GM12878 (cell line): ENCODE data around the gene CBLB. TPM values are rescaled to one million over a fixed set of nuclear protein-coding genes. Genes with fewer than 3 reads are reported as not detected.
A peak's percentile ranks its signal among the peaks of the same experiment; 100 is the strongest.

ENCODE experiments used
- ASH2L ChIP-seq: fragments of 300-600, 200-600 bp; sonication (generic); IDR thresholded peaks from 2 replicates; pipeline ENCODE4 v1.6.1; 2017; ENCODE audit warnings: low read depth, mild to moderate bottlenecking, borderline replicate concordance
- CBX3 ChIP-seq: fragments of 200-600 bp; sonication (generic); IDR thresholded peaks from 2 replicates; pipeline ENCODE4 v1.6.1; 2016; ENCODE audit warnings: low read depth, borderline replicate concordance
- CUX1 ChIP-seq: IDR thresholded peaks from 2 replicates; pipeline ENCODE4 v1.6.1; 2012; ENCODE audit warnings: improper control_type of control experiment, low read depth, low read length; ENCODE audit not compliant: insufficient replicate concordance
- FOXM1 ChIP-seq: IDR thresholded peaks from 2 replicates; pipeline ENCODE4 v1.6.1; 2012; ENCODE audit warnings: low read depth, mild to moderate bottlenecking, inconsistent platforms, low read length, moderate library complexity
- GABPA ChIP-seq: IDR thresholded peaks from 2 replicates; pipeline ENCODE4 v1.6.1; 2014; ENCODE audit warnings: antibody characterized with exemption, low read depth, mild to moderate bottlenecking, inconsistent platforms
- IKZF1 ChIP-seq: fragments of 450-650 bp; conservative IDR thresholded peaks from 2 replicates; pipeline ENCODE4 v1.6.1; 2017; ENCODE audit warnings: antibody characterized with exemption, mild to moderate bottlenecking
- JUNB ChIP-seq: IDR thresholded peaks from 2 replicates; pipeline ENCODE4 v1.6.1; 2016; ENCODE audit warnings: antibody characterized with exemption, mild to moderate bottlenecking
- LARP7 ChIP-seq: fragments of 450-650 bp; IDR thresholded peaks from 2 replicates; pipeline ENCODE4 v1.6.1; 2017; ENCODE audit warnings: mild to moderate bottlenecking
- PKNOX1 ChIP-seq: fragments of 450-650 bp; IDR thresholded peaks from 2 replicates; pipeline ENCODE4 v1.6.1; 2016; ENCODE audit warnings: mild to moderate bottlenecking
- RAD51 ChIP-seq: fragments of 450-650 bp; IDR thresholded peaks from 2 replicates; pipeline ENCODE4 v1.6.1; 2016; ENCODE audit warnings: moderate library complexity, mild to moderate bottlenecking, inconsistent platforms
- RELA ChIP-seq: fragments of 450-650 bp; IDR thresholded peaks from 2 replicates; pipeline ENCODE4 v1.8.0; 2014; ENCODE audit warnings: borderline replicate concordance; ENCODE audit not compliant: partially characterized antibody
- RFX5 ChIP-seq: IDR thresholded peaks from 2 replicates; pipeline ENCODE4 v1.6.1; 2011; ENCODE audit warnings: low read depth, low read length, improper control_type of control experiment
- SIX5 ChIP-seq: IDR thresholded peaks from 2 replicates; pipeline ENCODE4 v1.6.1; 2011; ENCODE audit warnings: mild to moderate bottlenecking, low read depth, low read length, moderate library complexity; ENCODE audit not compliant: severe bottlenecking
- SP1 ChIP-seq: IDR thresholded peaks from one replicate; pipeline ENCODE4 v1.6.1; 2011; ENCODE audit warnings: low read depth, low read length
- SREBF2 ChIP-seq: IDR thresholded peaks from 2 replicates; pipeline ENCODE4 v1.6.1; 2012; ENCODE audit warnings: mild to moderate bottlenecking, low read length
- USF1 ChIP-seq: IDR thresholded peaks from 2 replicates; pipeline ENCODE4 v1.6.1; 2011; ENCODE audit warnings: borderline replicate concordance, low read depth, mild to moderate bottlenecking, moderate library complexity, mixed read lengths, low read length; ENCODE audit not compliant: insufficient read depth; ENCODE audit errors: extremely low read length
- ZNF24 ChIP-seq: fragments of 450-650 bp; IDR thresholded peaks from 2 replicates; pipeline ENCODE4 v1.6.1; 2017; ENCODE audit warnings: antibody characterized with exemption, mild to moderate bottlenecking
- polyA plus RNA-seq, 11 experiments: library from polyadenylated mRNA; depleted of rRNA in 4 of 11; unstranded in 6 of 11; stranded (reverse) in 5 of 11; fragments of >200 nt; fragmentation: Nextera tagmentation in 4 of 11; fragmentation: Illumina TruSeq in 1 of 11; extraction: Ambion mirVana in 4 of 11; extraction: Trizol in 1 of 11; gene quantifications; 1 replicate in 1 of 11; 2 replicates in 10 of 11; pipeline versions ENCODE4 v1.2.1 to v1.2.3, GENCODE V29; 2011 to 2016; ENCODE audit warnings: inconsistent platforms in 2 of 11, missing spikeins in 2 of 11, low read depth in 1 of 11
- total RNA-seq, 4 experiments: library from RNA; depleted of rRNA in 3 of 4; stranded (reverse); fragments of >200 nt in 3 of 4; fragmentation: Illumina TruSeq in 1 of 4; extraction: Trizol in 1 of 4; gene quantifications; 2 replicates each; pipeline versions ENCODE4 v1.2.1 to v1.2.3, GENCODE V29; 2013 to 2021
- TF ChIP-seq, protein P1 (sequence below): IDR thresholded peaks from 2 replicates; pipeline ENCODE4 v1.6.1; 2011; ENCODE audit warnings: mild to moderate bottlenecking, low read depth, low read length, moderate library complexity; ENCODE audit not compliant: insufficient replicate concordance
- TF ChIP-seq, protein P2 (sequence below): IDR thresholded peaks from 2 replicates; pipeline ENCODE4 v1.6.1; 2011; ENCODE audit warnings: low read depth, mild to moderate bottlenecking, low read length, moderate library complexity, borderline replicate concordance; ENCODE audit errors: extremely low read depth

Gene CBLB
- total and polyA plus RNA-seq, 10 of the 15 experiments (the other 5 are each of a cell fraction or from before 2014, with no cell fraction given): 17.2 to 107 (median 41.9) TPM

GRCh38 chr3:105722943-105723556, 145.8 kb downstream of the CBLB start (continued):
- no peak for TF ChIP-seq CUX1
- no peak for TF ChIP-seq LARP7
- no peak for TF ChIP-seq SIX5
- TF ChIP-seq PKNOX1: peak; percentile 68
- TF ChIP-seq, protein P1, sequence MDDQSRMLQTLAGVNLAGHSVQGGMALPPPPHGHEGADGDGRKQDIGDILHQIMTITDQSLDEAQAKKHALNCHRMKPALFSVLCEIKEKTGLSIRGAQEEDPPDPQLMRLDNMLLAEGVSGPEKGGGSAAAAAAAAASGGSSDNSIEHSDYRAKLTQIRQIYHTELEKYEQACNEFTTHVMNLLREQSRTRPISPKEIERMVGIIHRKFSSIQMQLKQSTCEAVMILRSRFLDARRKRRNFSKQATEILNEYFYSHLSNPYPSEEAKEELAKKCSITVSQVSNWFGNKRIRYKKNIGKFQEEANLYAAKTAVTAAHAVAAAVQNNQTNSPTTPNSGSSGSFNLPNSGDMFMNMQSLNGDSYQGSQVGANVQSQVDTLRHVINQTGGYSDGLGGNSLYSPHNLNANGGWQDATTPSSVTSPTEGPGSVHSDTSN: no peak
- TF ChIP-seq RAD51: no peak
- no peak for TF ChIP-seq ASH2L
- peak; percentile 96 for TF ChIP-seq JUNB
- TF ChIP-seq FOXM1: peak; percentile 79; the same call in 1 of the 2 replicates
- no peak for TF ChIP-seq CBX3
- no peak for TF ChIP-seq ZNF24
- peak; percentile 45; the same call in 1 of the 2 replicates for TF ChIP-seq GABPA
- TF ChIP-seq, protein P2, sequence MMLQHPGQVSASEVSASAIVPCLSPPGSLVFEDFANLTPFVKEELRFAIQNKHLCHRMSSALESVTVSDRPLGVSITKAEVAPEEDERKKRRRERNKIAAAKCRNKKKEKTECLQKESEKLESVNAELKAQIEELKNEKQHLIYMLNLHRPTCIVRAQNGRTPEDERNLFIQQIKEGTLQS: no peak
- no peak for TF ChIP-seq RFX5
- TF ChIP-seq RELA: no peak
- no peak for TF ChIP-seq SP1
- no peak for TF ChIP-seq USF1
- no peak for TF ChIP-seq SREBF2
- no peak; the same call in none of the 2 replicates for TF ChIP-seq IKZF1
